GM19455 (cell line): ENCODE measurements around the gene PHLDB2.
A peak's percentile ranks its signal among the peaks of the same experiment; 100 is the strongest.

ENCODE experiments used
- ATAC-seq: cut with Tn5 transposase; IDR thresholded peaks from one replicate; pipeline ENCODE4 v1.9.1; 2021; ENCODE audit not compliant: unreplicated experiment

The PHLDB2 gene

GRCh38 chr3:111989061-111989678 is 130.1 kb downstream of the PHLDB2 start:
- ATAC-seq, result peak; percentile 84

GRCh38 chr3:111993038-111993437 is 134.0 kb downstream of the PHLDB2 start:
- no peak for ATAC-seq

- ATAC-seq, result no peak
Observed at GRCh38 chr3:111998636-111999483, 139.8 kb downstream of the PHLDB2 start, which contains the start of gene TAGLN3. TAGLN3 (plus strand) TSS chr3:111998922; CDS start chr3:111999423, 501 bp downstream.

- no peak for ATAC-seq
Observed at GRCh38 chr3:111999484-112000324, 140.6 kb downstream of the PHLDB2 start.

GRCh38 chr3:112000367-112000771 is 141.3 kb downstream of the PHLDB2 start:
- ATAC-seq, result no peak

GRCh38 chr3:112000966-112001365 is 141.9 kb downstream of the PHLDB2 start:
- ATAC-seq, result no peak

GRCh38 chr3:112001526-112001925 is 142.5 kb downstream of the PHLDB2 start:
- no peak for ATAC-seq

- no peak for ATAC-seq
Observed at GRCh38 chr3:112002096-112002971, 143.3 kb downstream of the PHLDB2 start.

- ATAC-seq, result no peak
Observed at GRCh38 chr3:112003321-112004080, 144.4 kb downstream of the PHLDB2 start.

- no peak for ATAC-seq
Observed at GRCh38 chr3:112004187-112004586, 145.1 kb downstream of the PHLDB2 start.

GRCh38 chr3:112004669-112005068 is 145.6 kb downstream of the PHLDB2 start:
- no peak for ATAC-seq

GRCh38 chr3:112005091-112005672 is 146.1 kb downstream of the PHLDB2 start:
- ATAC-seq, result no peak

- ATAC-seq, result no peak
Observed at GRCh38 chr3:112007633-112008032, 148.6 kb downstream of the PHLDB2 start.

GRCh38 chr3:112009670-112010069 is 150.6 kb downstream of the PHLDB2 start:
- ATAC-seq, result no peak

- ATAC-seq, result no peak
Observed at GRCh38 chr3:112010636-112011035, 151.6 kb downstream of the PHLDB2 start.

- no peak for ATAC-seq
Observed at GRCh38 chr3:112011376-112011940, 152.4 kb downstream of the PHLDB2 start.

GRCh38 chr3:112012205-112012992 is 153.3 kb downstream of the PHLDB2 start:
- no peak for ATAC-seq
